BJ (cell line): Measurements from ENCODE around the gene SPNS2. TPM values are rescaled to one million over a fixed set of nuclear protein-coding genes. Genes with fewer than 3 reads are reported as not detected.
A peak's percentile ranks its signal among the peaks of the same experiment; 100 is the strongest.

Experiments
- CTCF ChIA-PET: fragments of 350-600 bp; formaldehyde crosslinking; extraction: SDS; loops from one replicate; lab custom pipeline; 2021; ENCODE audit warnings: antibody characterized with exemption, inconsistent platforms; lab: Yijun Ruan, JAX
- POLR2A ChIA-PET: fragments of 300-600 bp; sonication (Branson Sonifier 250); formaldehyde crosslinking; extraction: SDS; loops from one replicate; lab custom pipeline; 2021; ENCODE audit warnings: antibody characterized with exemption; lab: Charles Lee
- DNase-seq: peaks from one replicate; pipeline ENCODE4 v3.0.0-alpha.2; 2011; ENCODE audit warnings: low read depth
- H3K27me3 ChIP-seq: 2 replicates; pipeline ENCODE4 v1.6.0; 2011; ENCODE audit warnings: low read length; ENCODE audit not compliant: control insufficient read depth, insufficient read depth
- H3K36me3 ChIP-seq: 2 replicates; pipeline ENCODE4 v1.5.1; 2011; ENCODE audit warnings: low read length; ENCODE audit not compliant: control insufficient read depth, insufficient read depth
- H3K4me3 ChIP-seq: 2 replicates; pipeline ENCODE4 v1.5.1; 2011; ENCODE audit warnings: low read depth, mild to moderate bottlenecking, control low read depth, low read length
- polyA plus RNA-seq: library from polyadenylated mRNA; depleted of rRNA; stranded (reverse); fragments of >200 nt; gene quantifications from 2 replicates; pipeline ENCODE4 v1.2.3, GENCODE V29; 2011
- TF ChIP-seq, protein P1 (sequence below): IDR thresholded peaks from 2 replicates; pipeline ENCODE4 v1.5.1; 2011; ENCODE audit warnings: low read depth, mild to moderate bottlenecking, control low read depth, inconsistent platforms, low read length, moderate library complexity; ENCODE audit not compliant: insufficient read depth

Gene SPNS2
- polyA plus RNA-seq, 1 experiment: not detected

DNA sequence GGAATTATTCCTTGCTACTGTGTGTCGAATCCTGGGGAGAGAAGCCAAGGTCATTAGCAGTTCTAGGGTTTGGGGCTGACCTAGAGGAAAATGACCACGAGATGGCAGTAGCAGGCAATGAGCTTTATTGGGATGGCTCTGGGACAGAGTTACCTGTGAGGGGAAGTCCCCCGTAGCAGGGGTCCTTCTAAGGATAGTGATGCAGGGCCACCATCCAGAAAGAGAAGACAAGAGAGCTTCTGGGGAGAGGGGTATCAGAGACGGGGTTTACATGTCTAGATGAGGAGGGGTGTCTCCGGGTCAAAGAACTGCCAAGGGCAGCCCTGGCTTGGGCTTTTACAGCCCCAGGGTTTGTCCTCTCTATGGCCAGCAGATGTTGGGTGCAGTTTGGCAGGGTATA lies 68.1 kb downstream of the SPNS2 start:
- Histone ChIP-seq H3K4me3 (no peak overlapping the region), H3K36me3 (no peaks in the 10 kb centered on the region), H3K27me3 (peaks cover 9% of the 10 kb centered on the region)
- ChIA-PET POLR2A (interaction anchor here (0.6 kb wide), 1 partner anchor 12 kb away, joined by 3 read pairs; the partner anchor contains the start of gene MYBBP1A), CTCF (interaction anchor here (0.7 to 6.7 kb wide), 32 partner anchors 10 to 334 kb away, joined by 3 to 122 read pairs (median 5); partner anchors contain the start of genes C17orf107, MYBBP1A and SMTNL2)
- TF ChIP-seq, protein P1, sequence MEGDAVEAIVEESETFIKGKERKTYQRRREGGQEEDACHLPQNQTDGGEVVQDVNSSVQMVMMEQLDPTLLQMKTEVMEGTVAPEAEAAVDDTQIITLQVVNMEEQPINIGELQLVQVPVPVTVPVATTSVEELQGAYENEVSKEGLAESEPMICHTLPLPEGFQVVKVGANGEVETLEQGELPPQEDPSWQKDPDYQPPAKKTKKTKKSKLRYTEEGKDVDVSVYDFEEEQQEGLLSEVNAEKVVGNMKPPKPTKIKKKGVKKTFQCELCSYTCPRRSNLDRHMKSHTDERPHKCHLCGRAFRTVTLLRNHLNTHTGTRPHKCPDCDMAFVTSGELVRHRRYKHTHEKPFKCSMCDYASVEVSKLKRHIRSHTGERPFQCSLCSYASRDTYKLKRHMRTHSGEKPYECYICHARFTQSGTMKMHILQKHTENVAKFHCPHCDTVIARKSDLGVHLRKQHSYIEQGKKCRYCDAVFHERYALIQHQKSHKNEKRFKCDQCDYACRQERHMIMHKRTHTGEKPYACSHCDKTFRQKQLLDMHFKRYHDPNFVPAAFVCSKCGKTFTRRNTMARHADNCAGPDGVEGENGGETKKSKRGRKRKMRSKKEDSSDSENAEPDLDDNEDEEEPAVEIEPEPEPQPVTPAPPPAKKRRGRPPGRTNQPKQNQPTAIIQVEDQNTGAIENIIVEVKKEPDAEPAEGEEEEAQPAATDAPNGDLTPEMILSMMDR: peak; percentile 76
- DNase-seq: no peak

GRCh38 chr17:4569591-4569990 lies 70.9 kb downstream of the SPNS2 start:
- Histone ChIP-seq H3K4me3 (no peak overlapping the region), H3K36me3 (no peaks in the 10 kb centered on the region), H3K27me3 (peaks cover 11% of the 10 kb centered on the region)
- no peak for DNase-seq
- TF ChIP-seq, protein P1: no peak
- ChIA-PET POLR2A (no interaction called here), CTCF (interaction anchor here (0.6 to 6.7 kb wide), 3 partner anchors 55 to 1667 kb away, joined by 3 to 122 read pairs (median 3); no protein-coding TSS in a partner anchor)

- Histone ChIP-seq H3K27me3 (peaks cover 12% of the 10 kb centered on the region), H3K36me3 (no peaks in the 10 kb centered on the region), H3K4me3 (no peak overlapping the region)
- TF ChIP-seq, protein P1: no peak
- no peak for DNase-seq
- CTCF ChIA-PET: no interaction called here
- POLR2A ChIA-PET: no interaction called here
These were observed 73.5 kb downstream of the SPNS2 start for GRCh38 chr17:4572131-4572530.

GRCh38 chr17:4573115-4573514 lies 74.4 kb downstream of the SPNS2 start:
- DNase-seq: no peak
- no peaks in the 10 kb centered on the region for H3K36me3 ChIP-seq
- peaks cover 16% of the 10 kb centered on the region for H3K27me3 ChIP-seq
- H3K4me3 ChIP-seq: no peak overlapping the region
- TF ChIP-seq, protein P1: no peak
- ChIA-PET CTCF (no interaction called here), POLR2A (no interaction called here)

DNA sequence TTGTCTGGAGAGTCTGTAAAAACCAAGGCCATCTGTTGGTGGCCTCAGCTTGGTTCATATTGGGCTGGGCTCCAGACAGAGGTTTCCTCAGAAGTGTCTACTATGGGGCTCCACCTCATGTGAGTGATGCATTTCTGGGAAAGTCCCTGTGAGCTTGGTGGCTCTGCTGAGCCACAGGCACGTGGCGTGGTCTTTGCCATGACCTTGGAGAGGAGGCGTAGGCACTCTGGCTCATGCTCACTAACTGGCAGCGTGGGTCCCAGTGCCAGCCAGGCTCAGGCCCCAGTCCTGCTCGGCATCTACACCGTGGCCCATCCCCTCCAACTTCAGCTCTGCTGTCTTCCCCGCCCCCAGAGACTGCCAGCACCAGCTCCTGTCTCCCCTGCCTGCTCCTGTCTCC lies 75.0 kb downstream of the SPNS2 start:
- peaks cover 16% of the 10 kb centered on the region for H3K27me3 ChIP-seq
- CTCF ChIA-PET: interaction anchor here (1.1 kb wide), 1 partner anchor 51 kb away, joined by 3 read pairs; no protein-coding TSS in a partner anchor
- POLR2A ChIA-PET: no interaction called here
- TF ChIP-seq, protein P1: no peak
- DNase-seq: no peak
- H3K36me3 ChIP-seq: no peaks in the 10 kb centered on the region
- H3K4me3 ChIP-seq: no peak overlapping the region
